HCT116 (cell line): Measurements from ENCODE around the gene LIPA. TPM values are rescaled to one million over a fixed set of nuclear protein-coding genes. Genes with fewer than 3 reads are reported as not detected.

ENCODE experiments used
- ATAC-seq: fragments of 200-7000 bp; cut with Tn5 transposase; 2 replicates; pipeline ENCODE4 v1.9.1; 2020; ENCODE audit warnings: mild to moderate bottlenecking, moderate library complexity
- BruUV-seq: library from RNA; stranded (reverse); fragments of 400-500 nt; replicated peaks from 2 replicates; lab custom pipeline; 2021; lab: Mats Ljungman, UMichigan
- CTCF ChIA-PET: fragments of 300-600 bp; sonication (Branson Sonifier 250); formaldehyde crosslinking; loops from one replicate; lab custom pipeline; 2021; ENCODE audit warnings: antibody characterized with exemption; lab: Charles Lee
- POLR2A ChIA-PET: fragments of 300-600, 350-600 bp; sonication (Branson Sonifier 250); formaldehyde crosslinking; loops from one replicate; lab custom pipeline; 2021; ENCODE audit warnings: antibody characterized with exemption; lab: Charles Lee
- RAD21 ChIA-PET, 2 experiments: fragments of 300-600 bp; sonication (Branson Sonifier 250); formaldehyde crosslinking; loops; one replicate each; lab custom pipeline; 2023; ENCODE audit warnings: low total read pairs in 2 of 2; ENCODE audit not compliant: uncharacterized antibody in 2 of 2, unreplicated experiment in 2 of 2, low non-redundant PET in 1 of 2; lab: Charles Lee
- DNase-seq: peaks from one replicate; pipeline ENCODE4 v3.0.0-alpha.2; 2010; ENCODE audit warnings: low read depth, low spot score
- H2AFZ ChIP-seq: fragments of 200-600 bp; shearing (Covaris generic), sonication (generic); 2 replicates; pipeline ENCODE4 v1.6.1; 2017; ENCODE audit warnings: low read depth, mixed run types, mixed read lengths, antibody characterized with exemption, low read length; ENCODE audit not compliant: poor library complexity, severe bottlenecking
- H3K27ac ChIP-seq: 2 replicates; pipeline ENCODE4 v1.5.1; 2012; ENCODE audit warnings: low read depth, low read length
- H3K27me3 ChIP-seq: fragments of 200-600 bp; sonication (generic); 2 replicates; pipeline ENCODE4 v1.6.1; 2016; ENCODE audit warnings: mixed run types, low read length, mixed read lengths; ENCODE audit not compliant: insufficient read depth
- H3K36me3 ChIP-seq, 2 experiments: fragments of 200-500 bp in 1 of 2; fragments of 200-600 bp in 1 of 2; sonication (Bioruptor generic) in 1 of 2; sonication (generic) in 1 of 2; 2 replicates each; pipeline versions ENCODE4 v1.5.1 to v1.6.1; 2014 to 2016; ENCODE audit warnings: low read length in 2 of 2, inconsistent platforms in 1 of 2, mixed read lengths in 1 of 2, mixed run types in 1 of 2; ENCODE audit not compliant: insufficient read depth in 2 of 2, control insufficient read depth in 1 of 2
- H3K4me1 ChIP-seq, 2 experiments: fragments of 200-600 bp in 1 of 2; sonication (generic) in 1 of 2; 2 replicates each; pipeline versions ENCODE4 v1.5.1 to v1.6.1; 2012 to 2017; ENCODE audit warnings: low read length in 2 of 2, inconsistent platforms in 1 of 2, mild to moderate bottlenecking in 1 of 2, mixed read lengths in 1 of 2, mixed run types in 1 of 2, moderate library complexity in 1 of 2; ENCODE audit not compliant: insufficient read depth in 2 of 2, control insufficient read depth in 1 of 2
- H3K4me2 ChIP-seq: fragments of 200-600 bp; sonication (generic); 2 replicates; pipeline ENCODE4 v1.6.1; 2017; ENCODE audit warnings: mixed run types, low read length, mixed read lengths
- H3K4me3 ChIP-seq, 2 experiments: fragments of 200-600 bp in 1 of 2; sonication (generic) in 1 of 2; replicated peaks in 1 of 2; 2 replicates each; pipeline ENCODE4 v1.5.1; 2011 to 2016; ENCODE audit warnings: low read length in 2 of 2, control low read depth in 1 of 2, low read depth in 1 of 2, mild to moderate bottlenecking in 1 of 2, mixed read lengths in 1 of 2, mixed run types in 1 of 2
- H3K79me2 ChIP-seq: fragments of 200-600 bp; sonication (generic); 2 replicates; pipeline ENCODE4 v1.6.1; 2017; ENCODE audit warnings: mild to moderate bottlenecking, mixed run types, low read length, moderate library complexity, mixed read lengths; ENCODE audit not compliant: insufficient read depth
- H3K9ac ChIP-seq: fragments of 200-600 bp; sonication (generic); 2 replicates; pipeline ENCODE4 v1.6.1; 2016; ENCODE audit warnings: low read length, mixed read lengths
- H3K9me2 ChIP-seq: fragments of 200-600 bp; sonication (generic), shearing (Covaris generic); 2 replicates; pipeline ENCODE4 v1.6.1; 2017; ENCODE audit warnings: mixed run types, mild to moderate bottlenecking, moderate library complexity; ENCODE audit not compliant: insufficient read depth
- H3K9me3 ChIP-seq, 2 experiments: fragments of 200-500 bp in 1 of 2; fragments of 200-600 bp in 1 of 2; sonication (Bioruptor generic) in 1 of 2; sonication (generic) in 1 of 2; 2 replicates each; pipeline ENCODE4 v1.6.1; 2014 to 2017; ENCODE audit warnings: low read length in 2 of 2, mixed read lengths in 2 of 2, inconsistent platforms in 1 of 2, low read depth in 1 of 2, mild to moderate bottlenecking in 1 of 2, mixed run types in 1 of 2, moderate library complexity in 1 of 2; ENCODE audit not compliant: control insufficient read depth in 1 of 2, insufficient read depth in 1 of 2
- H4K20me1 ChIP-seq: fragments of 200-600 bp; sonication (generic), shearing (Covaris generic); 2 replicates; pipeline ENCODE4 v1.6.1; 2017; ENCODE audit warnings: mixed run types, mild to moderate bottlenecking, moderate library complexity; ENCODE audit not compliant: insufficient read depth
- CTCF ChIP-seq, 3 experiments: fragments of 200-600 bp in 1 of 3; sonication (generic) in 1 of 3; IDR thresholded peaks in 2 of 3; conservative IDR thresholded peaks in 1 of 3; 2 replicates each; pipeline ENCODE4 v1.5.1; 2012 to 2017; ENCODE audit warnings: low read depth in 2 of 3, low read length in 2 of 3, antibody characterized with exemption in 1 of 3, borderline replicate concordance in 1 of 3, control low read depth in 1 of 3, mild to moderate bottlenecking in 1 of 3, mixed read lengths in 1 of 3, mixed run types in 1 of 3, moderate library complexity in 1 of 3; ENCODE audit not compliant: insufficient read depth in 1 of 3
- EGR1 ChIP-seq: IDR thresholded peaks from 2 replicates; pipeline ENCODE4 v1.6.1; 2012; ENCODE audit warnings: low read depth
- RAD21 ChIP-seq: IDR thresholded peaks from 2 replicates; pipeline ENCODE4 v1.6.1; 2012; ENCODE audit warnings: low read depth, mild to moderate bottlenecking
- intact Hi-C: fragments of 100-400 bp; cut with micrococcal nuclease; formaldehyde crosslinking; loops from 2 replicates; pipeline ENCODE4 v1.10.0; 2022
- total RNA-seq: library from RNA; stranded (reverse); gene quantifications from one replicate; pipeline ENCODE4 v1.2.1, GENCODE V29; 2021; ENCODE audit not compliant: unreplicated experiment

Gene LIPA
- total RNA-seq, 1 experiment from 2014 or later, result 27.1 TPM

DNA sequence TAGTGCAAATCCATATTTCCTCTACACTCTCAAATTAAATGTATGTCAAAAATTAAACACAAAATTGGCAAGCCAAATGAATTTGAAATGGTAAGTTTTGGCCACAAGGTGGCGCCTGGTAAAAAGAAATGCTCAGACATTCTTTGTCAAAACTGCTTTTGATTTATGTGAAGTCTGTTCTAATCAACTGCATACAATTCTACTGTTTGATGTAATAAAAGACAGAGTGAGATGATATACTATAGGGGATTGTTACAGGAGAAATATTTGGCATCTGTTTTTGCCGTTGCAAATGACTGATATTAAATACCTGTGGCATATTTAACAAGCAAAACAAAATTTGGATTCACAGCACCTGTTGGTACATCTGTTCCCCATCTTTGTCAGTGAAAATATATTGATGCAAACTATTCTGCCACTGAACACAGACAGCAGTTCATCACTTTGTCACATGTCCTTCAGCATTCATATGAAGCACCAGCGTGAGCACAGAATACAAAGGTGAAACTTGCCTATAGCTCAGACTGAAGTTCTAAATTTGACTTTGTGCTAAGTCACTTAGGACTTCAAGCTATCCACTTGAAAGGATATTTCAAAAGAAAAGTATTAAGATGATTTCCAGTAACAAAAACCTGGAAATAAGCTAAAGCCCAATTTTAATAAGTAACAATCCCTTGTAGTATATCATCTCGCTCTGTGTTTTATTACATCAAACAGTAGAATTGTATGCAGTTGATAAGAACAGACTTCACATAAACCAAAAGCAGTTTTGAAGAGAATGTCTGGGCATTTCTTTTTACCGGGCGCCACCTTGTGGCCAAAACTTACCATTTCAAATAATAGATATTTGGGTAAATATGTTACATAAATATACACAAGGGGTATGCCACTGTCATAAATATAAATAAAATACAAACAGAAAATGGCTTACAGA, 34.3 kb downstream of the LIPA start:
- RAD21 ChIA-PET, result interaction anchor here in 1 of 2 experiments (1.1 kb wide), 1 partner anchor 188 kb away, joined by 3 read pairs; no protein-coding TSS in a partner anchor
- Histone ChIP-seq H3K27me3 (no peaks in the 10 kb centered on the region), H3K27ac (0 out of 2 replicates have a peak overlapping the region, but pooled peaks have one; percentile 19), H3K79me2 (no peaks in the 10 kb centered on the region), H3K9ac (no peak overlapping the region), H3K9me2 (no peaks in the 10 kb centered on the region), H3K4me2 (no peak overlapping the region), H3K36me3 (no peaks in the 10 kb centered on the region), H3K4me3 (no peak overlapping the region), H4K20me1 (no peaks in the 10 kb centered on the region), H3K4me1 (peaks cover 4 to 5% of the 10 kb centered on the region in 2 experiments; a peak in 2 of 4 replicates), H3K9me3 (no peaks in the 10 kb centered on the region), H2AFZ (peak overlapping the region; percentile 25)
- intact Hi-C loops, result loop anchor here (1.0 to 2.0 kb wide), 6 partner anchors 172 to 653 kb away; no protein-coding TSS in a partner anchor
- no peak for TF ChIP-seq EGR1
- peak; percentile 50 to 79 (median 74) for TF ChIP-seq CTCF (IDR thresholded peaks at IDR 0.05 in 2 of 3, conservative IDR thresholded peaks at IDR 0.05 in 1 of 3; ENCODE audit: borderline replicate concordance in 1 of 3, insufficient read depth in 1 of 3, low read depth in 2 of 3, low read length in 2 of 3)
- peak; percentile 74 for TF ChIP-seq RAD21
- no TSS peak for BruUV-seq
- DNase-seq, result peak; percentile 38
- CTCF ChIA-PET, result interaction anchor here (0.7 to 2.7 kb wide), 18 partner anchors 10 to 652 kb away, joined by 3 to 21 read pairs (median 4); partner anchors contain the start of genes CH25H, IFIT5 and LIPA
- POLR2A ChIA-PET, result interaction anchor here (0.9 kb wide), 1 partner anchor 34 kb away, joined by 3 read pairs; the partner anchor contains the start of gene LIPA
- ATAC-seq, result peak; percentile 52
